Left lung (tissue), 10 donors: Measurements from ENCODE around the gene KIAA1755. TPM values are rescaled to one million over a fixed set of nuclear protein-coding genes. Genes with fewer than 3 reads are reported as not detected.
A peak's percentile ranks its signal among the peaks of the same experiment; 100 is the strongest.

Experiments
- ATAC-seq: fragments of 200-7000 bp; cut with Tn5 transposase; one replicate; pipeline ENCODE4 v1.9.1; 2020; ENCODE audit warnings: moderate library complexity
- DNase-seq, 4 donors: peaks; one replicate each; pipeline ENCODE4 v3.0.0-alpha.2; 2013 to 2020
- H3K27ac ChIP-seq, 2 donors: fragments of 200-600 bp; sonication (generic) in 1 of 2; one replicate each; pipeline versions ENCODE4 v1.5.0 to v1.8.0; 2020 to 2021
- H3K27me3 ChIP-seq, 2 donors: fragments of 200-600 bp; sonication (generic) in 1 of 2; one replicate each; pipeline versions ENCODE4 v1.5.0 to v1.8.0; 2020 to 2021
- H3K36me3 ChIP-seq, 2 donors: fragments of 200-600 bp; sonication (generic) in 1 of 2; one replicate each; pipeline versions ENCODE4 v1.5.0 to v1.8.0; 2020 to 2021
- H3K4me1 ChIP-seq, 2 donors: fragments of 200-600 bp; one replicate each; pipeline ENCODE4 v1.8.0; 2021
- H3K4me3 ChIP-seq, 2 donors: fragments of 200-600 bp; sonication (generic) in 1 of 2; one replicate each; pipeline versions ENCODE4 v1.5.0 to v1.8.0; 2020 to 2021; ENCODE audit warnings: mild to moderate bottlenecking in 1 of 2
- H3K9me3 ChIP-seq, 2 donors: fragments of 200-600 bp; sonication (generic) in 1 of 2; one replicate each; pipeline versions ENCODE4 v1.5.0 to v1.8.0; 2020 to 2021
- CTCF ChIP-seq, 2 donors: fragments of 200-600 bp; sonication (generic) in 1 of 2; IDR thresholded peaks; one replicate each; pipeline versions ENCODE4 v1.5.0 to v1.8.0; 2021; ENCODE audit warnings: antibody characterized with exemption in 2 of 2
- intact Hi-C, 2 donors: fragments of 100-400 bp; cut with DNase I; formaldehyde crosslinking; loops; one replicate each; pipeline versions ENCODE4 v1.11.2 to v1.14.2; 2022
- polyA plus RNA-seq, 6 donors: library from polyadenylated mRNA; unstranded; fragments of 120-200 nt; gene quantifications; one replicate each; pipeline ENCODE4 v1.2.1, GENCODE V29; 2013; ENCODE audit not compliant: insufficient read length in 6 of 6
- total RNA-seq, 2 donors: library from RNA; stranded (reverse); fragmentation: NEBNext Ultra II Directional; extraction: Animal tissue kit (Norgen Biotek cat#: 25700); gene quantifications; one replicate each; pipeline ENCODE4 v1.2.1, GENCODE V29; 2021
- donor health status: DM: no; HTN: yes; CAD: no.
- donor health status: DM: no; HTN: no; CAD: no.

KIAA1755 gene
- total and polyA plus RNA-seq, 8 donors, result 2.6 to 6.4 (median 3.1) TPM

GRCh38 chr20:38262931-38263330 lies 2.4 kb upstream of the KIAA1755 start:
- DNase-seq (no peak), ATAC-seq (no peak)
- Histone ChIP-seq H3K27me3 (peaks cover 7 to 42% of the 10 kb centered on the region in 2 donors), H3K27ac (no peak overlapping the region), H3K9me3 (no peaks in the 10 kb centered on the region), H3K36me3 (no peaks in the 10 kb centered on the region), H3K4me3 (no peak overlapping the region), H3K4me1 (peaks cover 0 to 5% of the 10 kb centered on the region in 2 donors)
- TF ChIP-seq CTCF (IDR thresholded peaks at IDR 0.05), result no peak
- intact Hi-C loops, result no loop called here

- DNase-seq (no peak), ATAC-seq (no peak)
- intact Hi-C loops, result no loop called here
- no peak overlapping the region for H3K4me3 ChIP-seq
- peaks cover 0 to 5% of the 10 kb centered on the region in 2 donors for H3K4me1 ChIP-seq
- no peaks in the 10 kb centered on the region for H3K9me3 ChIP-seq
- peak overlapping the region in 1 of 2 donors; percentile 75 for H3K27ac ChIP-seq
- no peaks in the 10 kb centered on the region for H3K36me3 ChIP-seq
- peaks cover 7 to 47% of the 10 kb centered on the region in 2 donors for H3K27me3 ChIP-seq
- TF ChIP-seq CTCF (IDR thresholded peaks at IDR 0.05), result no peak
These were observed 487 bp upstream of the KIAA1755 start for GRCh38 chr20:38261054-38261390.

GRCh38 chr20:38260025-38260377 lies 534 bp downstream of the KIAA1755 start:
- H3K4me3 ChIP-seq, result peak overlapping the region in 1 of 2 donors; percentile 17
- H3K27ac ChIP-seq, result peak overlapping the region in 1 of 2 donors; percentile 75
- ATAC-seq, result peak; percentile 27
- no peak for TF ChIP-seq CTCF (IDR thresholded peaks at IDR 0.05)
- no peak for DNase-seq
- H3K4me1 ChIP-seq, result peaks cover 0 to 12% of the 10 kb centered on the region in 2 donors
- peaks cover 7 to 47% of the 10 kb centered on the region in 2 donors for H3K27me3 ChIP-seq
- no peaks in the 10 kb centered on the region for H3K9me3 ChIP-seq
- H3K36me3 ChIP-seq, result no peaks in the 10 kb centered on the region
- intact Hi-C loops, result no loop called here

GRCh38 chr20:38258545-38259215 lies 1.9 kb downstream of the KIAA1755 start:
- no peak overlapping the region for H3K4me3 ChIP-seq
- ATAC-seq (no peak), DNase-seq (no peak)
- TF ChIP-seq CTCF (IDR thresholded peaks at IDR 0.05), result no peak
- H3K27me3 ChIP-seq, result peaks cover 7 to 47% of the 10 kb centered on the region in 2 donors
- H3K4me1 ChIP-seq, result peaks cover 0 to 12% of the 10 kb centered on the region in 2 donors
- intact Hi-C loops, result no loop called here
- H3K36me3 ChIP-seq, result no peaks in the 10 kb centered on the region
- H3K9me3 ChIP-seq, result no peaks in the 10 kb centered on the region
- H3K27ac ChIP-seq, result no peak overlapping the region

- TF ChIP-seq CTCF (IDR thresholded peaks at IDR 0.05), result no peak
- intact Hi-C loops, result no loop called here
- H3K27ac ChIP-seq, result no peak overlapping the region
These were observed 3.6 kb downstream of the KIAA1755 start for GRCh38 chr20:38256966-38257365.

More at GRCh38 chr20:38256966-38257365, 3.6 kb downstream of the KIAA1755 start:
- Histone ChIP-seq H3K27me3 (peaks cover 7 to 49% of the 10 kb centered on the region in 2 donors), H3K9me3 (no peaks in the 10 kb centered on the region), H3K4me1 (peaks cover 0 to 19% of the 10 kb centered on the region in 2 donors), H3K36me3 (no peaks in the 10 kb centered on the region), H3K4me3 (no peak overlapping the region)
- ATAC-seq (no peak), DNase-seq (no peak)
